ENCODE results near the gene CDT1. TPM values are rescaled to one million over a fixed set of nuclear protein-coding genes. Genes with fewer than 3 reads are reported as not detected.
"Not testable (repeated sequence)": the region's sequence is repeated elsewhere in the genome, so short reads cannot be mapped to it uniquely, and the experiment has no call there.

The CDT1 gene
- total and polyA plus RNA-seq, 10 donors = 1.00 to 17.2 (median 3.6) TPM

DNA sequence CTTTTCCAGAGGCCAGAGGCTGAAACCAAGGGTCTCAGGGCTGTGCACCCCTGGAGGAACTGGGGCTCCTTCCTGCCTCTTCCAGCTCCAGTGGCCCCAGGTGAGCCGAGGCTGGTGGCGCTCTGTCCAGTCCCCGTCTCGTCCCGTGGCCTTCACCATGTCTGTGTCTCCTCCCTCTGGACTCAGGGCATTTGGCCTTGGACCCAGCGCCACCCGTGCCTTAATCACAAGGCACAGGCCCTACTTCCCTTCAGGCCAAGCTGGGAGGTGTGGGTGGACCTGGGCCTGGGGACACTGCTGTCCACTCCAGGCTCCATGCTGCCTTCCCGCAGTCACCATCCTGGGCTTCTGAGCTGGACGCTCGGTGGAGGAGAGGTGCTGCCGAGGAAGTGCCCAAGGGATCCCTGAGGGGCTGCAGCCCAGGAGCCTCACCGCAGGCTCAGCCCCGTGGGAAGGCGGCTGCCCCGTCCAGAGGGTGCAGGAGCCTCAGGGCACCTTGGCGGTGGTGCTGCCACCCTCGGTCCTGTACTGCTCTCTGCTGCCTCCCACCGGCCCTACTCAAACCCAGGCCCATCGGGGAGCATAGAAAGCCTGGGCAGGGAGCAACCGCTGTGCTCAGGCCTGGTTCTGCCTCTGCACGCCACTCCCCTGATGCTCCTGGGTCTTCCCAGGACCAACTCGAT is 17.7 kb downstream of the CDT1 start:
- TF ChIP-seq POLR2AphosphoS5 (IDR thresholded peaks at IDR 0.05) = peak in 1 of 3 donors; percentile 15
- no peak for TF ChIP-seq CTCF (IDR thresholded peaks at IDR 0.05 in 8 of 11, conservative IDR thresholded peaks at IDR 0.05 in 3 of 11)
- TF ChIP-seq POLR2A (IDR thresholded peaks at IDR 0.05) = no peak
- H3K9me3 ChIP-seq = no peaks in the 10 kb centered on the region
- H3K36me3 ChIP-seq = peaks cover 0 to 94% (median 24%) of the 10 kb centered on the region in 6 donors
- intact Hi-C loops (cut with DNase I; ENCODE audit: low total_unique reads) = no loop called here
- peaks cover 0 to under 1% (median 0%) of the 10 kb centered on the region in 6 donors for H3K4me1 ChIP-seq
- H3K27ac ChIP-seq = no peak overlapping the region
- WGBS, 5 donors = 84 to 92% (median 89%) methylated on average over 8 to 22 of the region's 22 CpGs
- H3K27me3 ChIP-seq (replicated peaks in 1 of 7) = no peaks in the 10 kb centered on the region
- DNase-seq = no peak
- H3K4me3 ChIP-seq = no peak overlapping the region

DNA sequence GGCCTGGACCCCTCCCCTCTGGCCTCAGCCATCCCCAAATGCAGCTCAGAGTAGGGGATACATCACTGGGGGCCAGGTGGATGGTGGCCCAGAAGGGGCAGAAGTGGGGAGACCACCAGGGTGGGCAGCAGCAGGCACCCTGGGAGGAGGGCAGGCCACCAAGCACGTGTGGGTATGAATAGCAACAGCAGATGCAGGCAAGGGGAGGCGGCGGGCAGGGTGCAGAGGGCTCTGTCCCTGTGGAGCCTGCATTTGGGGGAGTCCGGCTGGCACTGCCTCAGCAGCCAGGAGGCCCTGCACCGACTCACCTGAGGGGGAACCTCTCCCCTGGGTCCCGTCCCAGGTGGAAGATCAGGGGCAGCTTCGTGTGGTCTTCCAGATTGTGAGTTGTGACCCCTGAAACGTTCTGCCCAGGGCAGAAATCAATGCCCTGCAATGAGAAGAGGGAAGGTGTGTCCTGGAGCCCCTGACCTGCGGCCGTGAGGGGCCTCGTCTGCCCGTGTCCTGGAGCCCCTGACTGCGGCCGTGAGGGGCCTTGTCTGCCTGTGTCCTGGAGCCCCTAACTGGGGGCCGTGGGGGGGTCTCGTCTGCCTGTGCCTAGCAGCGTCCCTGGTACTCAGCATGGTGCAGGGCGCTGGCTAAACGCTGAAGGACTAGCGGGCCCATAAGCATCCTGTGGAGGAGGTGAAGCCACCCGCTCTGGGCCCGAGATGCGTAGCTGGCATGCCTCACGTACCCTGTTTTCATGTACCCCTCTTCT is 18.9 kb downstream of the CDT1 start:
- WGBS, 5 donors = 90 to 96% (median 94%) methylated on average over 15 to 24 of the region's 24 CpGs
- Histone ChIP-seq H3K4me3 (no peak overlapping the region), H3K4me1 (no peaks in the 10 kb centered on the region), H3K27ac (no peak overlapping the region), H3K36me3 (peaks cover 0 to 95% (median 29%) of the 10 kb centered on the region in 6 donors), H3K27me3 (replicated peaks in 1 of 7) (no peaks in the 10 kb centered on the region), H3K9me3 (no peaks in the 10 kb centered on the region)
- DNase-seq = no peak
- TF ChIP-seq CTCF (IDR thresholded peaks at IDR 0.05 in 8 of 11, conservative IDR thresholded peaks at IDR 0.05 in 3 of 11) = no peak
- no peak for TF ChIP-seq POLR2A (IDR thresholded peaks at IDR 0.05)
- no peak for TF ChIP-seq POLR2AphosphoS5 (IDR thresholded peaks at IDR 0.05)
- intact Hi-C loops (cut with DNase I; ENCODE audit: low total_unique reads) = no loop called here

DNA sequence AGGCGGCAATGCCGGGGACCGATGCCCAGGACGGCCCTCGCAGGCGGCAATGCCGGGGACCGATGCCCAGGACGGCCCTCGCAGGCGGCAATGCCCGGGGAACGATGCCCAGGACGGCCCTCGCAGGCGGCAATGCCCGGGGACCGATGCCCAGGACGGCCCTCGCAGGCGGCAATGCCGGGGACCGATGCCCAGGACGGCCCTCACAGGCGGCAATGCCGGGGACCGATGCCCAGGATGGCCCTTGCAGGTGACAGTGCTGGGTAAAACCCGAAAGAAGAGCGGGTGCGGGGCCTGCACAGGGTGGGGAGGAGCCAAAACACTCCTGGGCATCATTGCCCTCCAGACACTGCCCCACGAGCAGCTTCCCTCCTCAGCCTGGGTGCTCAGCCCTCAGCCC is 20.1 kb downstream of the CDT1 start:
- DNase-seq; H3K27me3 ChIP-seq (replicated peaks in 1 of 7); H3K4me1 ChIP-seq; H3K9me3 ChIP-seq; intact Hi-C loops (cut with DNase I; ENCODE audit: low total_unique reads); H3K4me3 ChIP-seq; H3K27ac ChIP-seq: not testable (repeated sequence)
- peaks cover 0 to 97% (median 41%) of the 10 kb centered on the region in 6 donors for H3K36me3 ChIP-seq
- WGBS, 5 donors = 93 to 97% (median 96%) methylated on average over 6 to 30 of the region's 31 CpGs

DNA sequence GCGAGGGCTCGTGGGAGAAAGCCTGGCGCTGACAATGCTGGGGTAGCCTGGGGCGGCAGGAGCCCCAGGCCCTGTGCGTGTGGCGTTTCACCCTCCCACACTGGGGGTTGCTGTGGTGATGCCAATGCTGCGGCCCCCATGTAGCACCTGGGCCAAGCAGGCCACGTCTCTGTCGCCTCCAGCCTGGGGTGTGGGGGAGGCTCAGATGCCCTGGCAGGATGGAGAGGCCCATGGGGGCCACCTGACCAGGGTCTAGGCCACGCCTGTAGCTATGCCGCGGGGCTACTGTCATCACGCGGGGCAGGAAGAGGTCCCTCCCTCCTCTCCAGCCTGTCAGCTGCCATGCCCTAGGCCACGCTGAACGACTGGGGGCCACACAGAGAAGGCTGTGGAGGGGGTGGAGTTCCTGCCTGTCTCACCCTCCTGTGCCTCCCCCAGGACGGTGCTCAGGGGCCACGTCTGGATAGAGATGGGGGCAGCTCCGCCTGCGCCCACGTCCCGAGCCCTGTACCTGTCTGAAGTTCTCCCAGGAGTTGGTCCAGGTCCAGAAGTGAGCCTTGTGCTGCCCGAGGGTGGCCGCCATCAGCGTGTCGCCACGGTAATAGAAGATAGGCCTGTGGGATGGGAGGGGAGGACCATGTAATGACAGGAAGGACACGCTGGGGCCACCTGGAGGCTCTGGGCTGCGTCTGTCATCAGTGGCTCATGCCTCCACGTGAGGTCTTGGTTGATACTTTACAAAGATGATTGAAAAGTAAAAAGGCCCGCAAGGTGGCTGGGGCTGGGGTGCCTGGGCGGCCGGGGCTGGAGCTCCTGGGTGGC is 20.9 kb downstream of the CDT1 start:
- TF ChIP-seq POLR2AphosphoS5 (IDR thresholded peaks at IDR 0.05) = peak in 1 of 3 donors; percentile 25
- TF ChIP-seq POLR2A (IDR thresholded peaks at IDR 0.05) = no peak
- no peak overlapping the region for H3K27ac ChIP-seq
- no peaks in the 10 kb centered on the region for H3K27me3 ChIP-seq (replicated peaks in 1 of 7)
- H3K36me3 ChIP-seq = peaks cover 0 to 97% (median 44%) of the 10 kb centered on the region in 6 donors
- no peaks in the 10 kb centered on the region for H3K9me3 ChIP-seq
- no peak overlapping the region for H3K4me3 ChIP-seq
- no peak for DNase-seq
- no peaks in the 10 kb centered on the region for H3K4me1 ChIP-seq
- WGBS, 5 donors = 86 to 90% (median 89%) methylated on average over 23 to 33 of the region's 33 CpGs
- intact Hi-C loops (cut with DNase I; ENCODE audit: low total_unique reads) = no loop called here

All from spleen (tissue), 11 donors.